Tibial nerve (tissue), 4 donors: Measurements from ENCODE around the gene ZNF318.

Source experiments
- EP300 ChIP-seq, 2 donors: sonication (generic); formaldehyde crosslinking; IDR thresholded peaks; one replicate each; pipeline ENCODE4 v1.6.1; 2017; ENCODE audit warnings: antibody characterized with exemption in 2 of 2, mild to moderate bottlenecking in 1 of 2
- POLR2A ChIP-seq, 2 donors: fragments of 450-650 bp; IDR thresholded peaks; one replicate each; pipeline ENCODE4 v1.6.1; 2017; ENCODE audit warnings: antibody characterized with exemption in 2 of 2, mild to moderate bottlenecking in 2 of 2, moderate library complexity in 2 of 2
- TF ChIP-seq, protein P1 (sequence below), 5 experiments: fragments of 200-600 bp in 3 of 5; fragments of 450-650 bp in 2 of 5; sonication (generic) in 3 of 5; IDR thresholded peaks; one replicate each; pipeline ENCODE4 v1.5.1; 2016 to 2019; ENCODE audit warnings: antibody characterized with exemption in 5 of 5, mild to moderate bottlenecking in 3 of 5, moderate library complexity in 2 of 5

DNA sequence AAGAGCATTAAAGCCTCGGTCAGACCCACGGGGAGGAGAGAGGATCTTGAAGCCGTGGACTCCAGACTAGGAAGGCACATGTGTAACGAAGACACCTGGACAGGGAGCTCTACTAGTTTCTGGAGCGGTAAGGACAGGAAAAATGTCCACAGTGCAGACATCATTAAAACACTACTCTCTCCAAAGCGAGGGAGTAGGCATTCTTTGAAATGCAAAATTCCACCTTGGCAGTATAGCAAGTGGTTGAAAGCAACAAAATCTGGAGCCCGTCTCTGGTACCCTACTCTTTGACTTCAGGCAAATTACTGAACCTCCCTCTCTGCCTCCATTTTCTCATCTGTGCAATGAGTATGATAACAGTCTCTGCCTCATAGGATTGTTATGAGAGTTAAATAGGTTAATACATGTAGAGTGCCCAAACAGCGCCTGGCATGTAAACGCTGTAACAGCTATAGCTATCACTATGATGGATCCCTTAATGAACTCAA is 60.4 kb downstream of the ZNF318 start:
- TF ChIP-seq, protein P1, sequence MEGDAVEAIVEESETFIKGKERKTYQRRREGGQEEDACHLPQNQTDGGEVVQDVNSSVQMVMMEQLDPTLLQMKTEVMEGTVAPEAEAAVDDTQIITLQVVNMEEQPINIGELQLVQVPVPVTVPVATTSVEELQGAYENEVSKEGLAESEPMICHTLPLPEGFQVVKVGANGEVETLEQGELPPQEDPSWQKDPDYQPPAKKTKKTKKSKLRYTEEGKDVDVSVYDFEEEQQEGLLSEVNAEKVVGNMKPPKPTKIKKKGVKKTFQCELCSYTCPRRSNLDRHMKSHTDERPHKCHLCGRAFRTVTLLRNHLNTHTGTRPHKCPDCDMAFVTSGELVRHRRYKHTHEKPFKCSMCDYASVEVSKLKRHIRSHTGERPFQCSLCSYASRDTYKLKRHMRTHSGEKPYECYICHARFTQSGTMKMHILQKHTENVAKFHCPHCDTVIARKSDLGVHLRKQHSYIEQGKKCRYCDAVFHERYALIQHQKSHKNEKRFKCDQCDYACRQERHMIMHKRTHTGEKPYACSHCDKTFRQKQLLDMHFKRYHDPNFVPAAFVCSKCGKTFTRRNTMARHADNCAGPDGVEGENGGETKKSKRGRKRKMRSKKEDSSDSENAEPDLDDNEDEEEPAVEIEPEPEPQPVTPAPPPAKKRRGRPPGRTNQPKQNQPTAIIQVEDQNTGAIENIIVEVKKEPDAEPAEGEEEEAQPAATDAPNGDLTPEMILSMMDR (IDR thresholded peaks at IDR 0.05), result no peak
- TF ChIP-seq EP300 (IDR thresholded peaks at IDR 0.05) (no peak), POLR2A (IDR thresholded peaks at IDR 0.05) (no peak)
